COR-L47 (cell line): ENCODE measurements around the gene MT1B.

Experiments
- DNase-seq: peaks from one replicate; lab custom pipeline; 2025; lab: John Stamatoyannopoulos, UW

MT1B gene

DNA sequence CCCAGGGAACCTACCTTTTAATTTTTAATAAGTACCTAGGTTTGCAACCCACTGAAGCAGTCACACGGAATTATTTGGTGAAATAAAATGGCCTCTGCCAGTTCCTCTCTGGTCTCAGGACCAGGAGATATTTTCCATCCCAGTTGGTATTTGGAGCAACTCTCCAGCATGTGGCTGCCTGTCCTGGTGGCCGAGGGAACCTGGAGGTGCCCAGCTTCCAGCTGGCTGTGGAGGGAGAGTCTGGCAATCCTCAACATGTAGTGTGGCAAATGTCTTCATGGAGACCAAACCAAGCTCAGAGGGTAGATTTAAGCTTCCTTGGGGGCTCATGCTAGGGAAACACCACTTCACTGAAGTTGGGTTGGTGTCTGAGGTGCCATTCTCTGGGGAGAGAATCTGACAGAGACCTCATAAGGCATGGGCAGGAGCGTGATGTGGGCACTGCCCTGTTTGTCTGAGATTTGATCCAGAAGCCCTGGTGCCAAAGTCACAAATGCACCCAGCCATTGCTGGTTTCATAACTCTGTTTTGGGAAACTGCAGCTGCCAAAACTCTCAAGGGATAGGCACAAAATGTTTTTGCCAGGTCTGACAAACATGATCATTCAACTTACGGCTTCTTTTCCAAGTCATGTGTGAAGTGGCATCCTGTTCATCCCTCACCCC is 33.4 kb downstream of the MT1B start:
- no peak for DNase-seq

GRCh38 chr16:56686758-56687157 is 35.1 kb downstream of the MT1B start:
- no peak for DNase-seq

GRCh38 chr16:56688762-56689161 is 37.1 kb downstream of the MT1B start:
- DNase-seq = no peak

GRCh38 chr16:56689171-56689570 is 37.5 kb downstream of the MT1B start:
- no peak for DNase-seq

- no peak for DNase-seq
These were observed 38.9 kb downstream of the MT1B start for GRCh38 chr16:56690420-56691122.

DNA sequence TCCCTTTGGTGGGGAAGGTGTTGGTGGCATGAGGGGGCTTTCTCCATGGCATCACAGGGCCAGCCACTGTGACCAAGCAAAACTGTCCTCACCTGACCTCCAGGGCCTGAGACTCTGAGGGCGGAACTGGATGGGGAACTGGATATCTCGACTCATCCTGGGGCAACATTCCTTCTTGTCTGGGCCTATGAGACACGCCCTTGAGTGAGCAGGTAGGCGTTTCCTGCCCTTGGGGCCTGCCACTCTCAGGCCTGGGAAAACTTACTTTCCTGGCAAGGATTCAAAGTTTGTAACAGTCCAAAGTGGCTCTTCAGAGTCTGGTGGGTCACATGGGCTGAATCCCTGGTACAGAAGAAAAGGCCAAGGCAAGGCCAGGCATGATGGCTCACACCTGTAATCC is 40.2 kb downstream of the MT1B start:
- no peak for DNase-seq

- DNase-seq = no peak
These were observed 43.6 kb downstream of the MT1B start for GRCh38 chr16:56695246-56695645.

- no peak for DNase-seq
These were observed 45.9 kb downstream of the MT1B start for GRCh38 chr16:56697456-56698155.

DNA sequence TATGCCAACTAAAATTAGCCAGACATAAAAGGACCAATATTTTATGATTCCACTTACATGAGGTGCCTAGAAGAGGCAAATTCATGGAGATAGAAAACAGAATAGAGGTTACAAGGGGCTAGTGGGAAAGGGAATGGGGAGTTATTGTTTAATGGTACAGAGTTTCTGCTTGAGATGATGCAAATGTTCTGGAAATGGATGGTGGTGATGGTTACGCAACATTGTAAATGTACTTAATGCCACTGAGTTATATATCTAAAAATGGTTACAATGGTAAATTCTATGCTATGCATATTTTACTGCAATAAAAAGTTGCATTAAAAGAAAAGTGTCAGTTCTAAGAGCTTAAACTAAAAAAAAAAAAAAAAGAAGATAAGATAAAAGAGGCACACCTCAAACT is 48.5 kb downstream of the MT1B start:
- DNase-seq = no peak

DNA sequence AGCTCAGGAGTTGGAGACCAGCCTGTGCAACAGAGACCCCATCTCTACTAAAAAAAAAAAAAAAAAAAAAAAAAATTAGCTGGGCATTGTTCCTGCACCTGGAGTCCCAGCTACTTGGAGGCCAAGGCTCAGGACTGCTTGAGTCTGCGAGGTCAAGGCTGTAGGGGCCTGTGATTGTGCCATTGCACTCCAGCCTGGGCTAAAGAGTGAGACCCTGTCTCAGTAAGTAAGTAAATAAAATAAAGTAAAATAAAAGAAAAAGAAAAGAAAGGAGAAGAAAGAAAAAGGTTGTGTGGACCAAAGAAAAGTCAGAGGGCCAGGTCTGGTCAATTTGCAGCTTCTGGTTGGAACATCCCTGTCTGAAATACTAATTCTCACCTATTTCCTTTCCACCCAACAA is 48.9 kb downstream of the MT1B start:
- DNase-seq = no peak

DNA sequence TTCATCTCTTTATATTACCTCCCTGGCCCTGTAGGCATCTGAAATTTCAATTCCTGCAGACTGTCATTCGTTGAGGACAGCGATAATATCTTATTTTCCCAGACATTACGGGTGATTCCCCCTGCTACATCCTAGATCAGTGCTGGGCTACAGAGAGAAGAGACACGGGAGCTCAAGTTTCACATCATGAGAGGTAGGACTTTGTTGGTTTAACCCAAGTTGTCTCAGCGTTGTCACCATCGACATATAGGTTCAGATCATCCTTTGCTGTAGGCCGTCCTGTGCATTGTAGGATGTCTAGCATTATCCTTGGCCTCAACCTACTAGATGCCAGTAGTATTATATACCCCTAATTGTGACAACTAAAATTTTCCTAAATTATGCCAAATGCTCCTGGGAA is 49.8 kb downstream of the MT1B start:
- no peak for DNase-seq
